GM23248 (cell line): ENCODE data around the gene RSPH3. TPM values are rescaled to one million over a fixed set of nuclear protein-coding genes. Genes with fewer than 3 reads are reported as not detected.

Experiments
- DNase-seq: peaks from one replicate; pipeline ENCODE4 v3.0.0-alpha.2; 2015
- H2AFZ ChIP-seq: fragments of 200-600 bp; sonication (generic); 2 replicates; pipeline ENCODE4 v1.6.1; 2016; ENCODE audit warnings: antibody characterized with exemption
- H3F3A ChIP-seq: fragments of 200-600 bp; sonication (generic); 2 replicates; pipeline ENCODE4 v1.6.1; 2016; ENCODE audit warnings: mild to moderate bottlenecking, antibody characterized with exemption, mixed run types; ENCODE audit not compliant: insufficient read depth
- H3K27ac ChIP-seq: fragments of 200-600 bp; sonication (generic); 2 replicates; pipeline ENCODE4 v1.5.1; 2016; ENCODE audit warnings: mild to moderate bottlenecking
- H3K27me3 ChIP-seq: fragments of 200-600 bp; sonication (generic); replicated peaks from 2 replicates; pipeline ENCODE4 v1.6.1; 2016; ENCODE audit warnings: mild to moderate bottlenecking; ENCODE audit not compliant: insufficient read depth
- H3K36me3 ChIP-seq: fragments of 200-600 bp; sonication (generic); 2 replicates; pipeline ENCODE4 v1.6.1; 2016; ENCODE audit warnings: low read depth, mild to moderate bottlenecking
- H3K4me1 ChIP-seq: fragments of 200-600 bp; sonication (generic); 2 replicates; pipeline ENCODE4 v1.6.1; 2016; ENCODE audit warnings: mild to moderate bottlenecking; ENCODE audit not compliant: insufficient read depth
- H3K4me2 ChIP-seq: fragments of 200-600 bp; sonication (generic); one replicate; pipeline ENCODE4 v1.6.1; 2016; ENCODE audit warnings: mild to moderate bottlenecking; ENCODE audit not compliant: unreplicated experiment
- H3K4me3 ChIP-seq: fragments of 200-600 bp; sonication (generic); 2 replicates; pipeline ENCODE4 v1.5.1; 2016; ENCODE audit warnings: mild to moderate bottlenecking
- H3K79me2 ChIP-seq: fragments of 200-600 bp; sonication (generic); 2 replicates; pipeline ENCODE4 v1.6.1; 2016; ENCODE audit warnings: mild to moderate bottlenecking; ENCODE audit not compliant: insufficient read depth
- H3K9ac ChIP-seq: fragments of 200-600 bp; sonication (generic); 2 replicates; pipeline ENCODE4 v1.6.1; 2016; ENCODE audit warnings: mild to moderate bottlenecking
- H3K9me2 ChIP-seq: fragments of 200-600 bp; sonication (generic); 2 replicates; pipeline ENCODE4 v1.6.1; 2016; ENCODE audit warnings: mixed run types, mild to moderate bottlenecking, moderate library complexity; ENCODE audit not compliant: insufficient read depth
- H3K9me3 ChIP-seq: fragments of 200-600 bp; sonication (generic); one replicate; pipeline ENCODE4 v1.6.1; 2017; ENCODE audit warnings: low read depth
- H4K20me1 ChIP-seq: fragments of 200-600 bp; sonication (generic); 2 replicates; pipeline ENCODE4 v1.6.0; 2016; ENCODE audit not compliant: insufficient read depth
- EZH2 ChIP-seq: fragments of 200-600 bp; sonication (generic); IDR thresholded peaks from 2 replicates; pipeline ENCODE4 v1.6.1; 2018; ENCODE audit warnings: antibody characterized with exemption, mild to moderate bottlenecking; ENCODE audit not compliant: insufficient read depth, poor library complexity, severe bottlenecking
- EZH2phosphoT487 ChIP-seq: fragments of 200-600 bp; sonication (generic); IDR thresholded peaks from 2 replicates; pipeline ENCODE4 v1.6.1; 2018; ENCODE audit warnings: antibody characterized with exemption, moderate library complexity, mild to moderate bottlenecking, low read depth; ENCODE audit not compliant: insufficient read depth
- WGBS, 2 experiments: methylation state at CpG; one replicate each; pipeline ENCODE4 v1.1.6; 2015 to 2017; ENCODE audit warnings: low lambda C conversion rate in 2 of 2, low coverage in 1 of 2; ENCODE audit errors: missing lambda C conversion rate in 2 of 2; 5-methylcytosine and 5-hydroxymethylcytosine counted together
- in situ Hi-C: fragments of 300-500 bp; cut with MboI; formaldehyde crosslinking; loops from 2 replicates; pipeline ENCODE4 v1.15.0; 2020
- polyA plus RNA-seq: library from polyadenylated mRNA; unstranded; fragments of >200 nt; fragmentation: Nextera tagmentation; extraction: Ambion mirVana; gene quantifications from 2 replicates; pipeline ENCODE4 v1.2.1, GENCODE V29; 2016
- total RNA-seq: library from RNA; depleted of rRNA; stranded (reverse); fragments of >200 nt; shearing (Covaris generic); gene quantifications from 2 replicates; pipeline ENCODE4 v1.2.3, GENCODE V29; 2014

RSPH3 gene
- total and polyA plus RNA-seq, 2 experiments from 2014 or later = 7.2 to 15.1 TPM

- Histone ChIP-seq H3K4me1 (no peaks in the 10 kb centered on the region), H3K9me2 (no peaks in the 10 kb centered on the region), H4K20me1 (no peaks in the 10 kb centered on the region), H3F3A (no peaks in the 10 kb centered on the region), H3K27me3 (no peaks in the 10 kb centered on the region), H3K9me3 (peaks cover 4% of the 10 kb centered on the region), H3K36me3 (no peaks in the 10 kb centered on the region), H3K4me3 (peak overlapping the region; percentile 66), H2AFZ (peak overlapping the region; percentile 90), H3K9ac (peak overlapping the region; percentile 31; the same call in 1 of the 2 replicates), H3K79me2 (no peaks in the 10 kb centered on the region), H3K4me2 (peak overlapping the region; percentile 67), H3K27ac (no peak overlapping the region)
- in situ Hi-C loops = no loop called here
- peak; percentile 16 for DNase-seq
- WGBS, 2 experiments = 24% methylated on average over 37 of the region's 37 CpGs
- TF ChIP-seq EZH2phosphoT487 (no peak), EZH2 (no peak)
Observed at GRCh38 chr6:158939255-158940159, 60.5 kb downstream of the RSPH3 start.

- peak overlapping the region; percentile 90 for H2AFZ ChIP-seq
- no peak overlapping the region for H3K27ac ChIP-seq
- no peaks in the 10 kb centered on the region for H3F3A ChIP-seq
- peaks cover 4% of the 10 kb centered on the region for H3K9me3 ChIP-seq
- in situ Hi-C loops = no loop called here
- peak; percentile 73 for DNase-seq
- 13 to 15% methylated on average over 16 to 23 of the region's 23 CpGs for WGBS, 2 experiments
- H4K20me1 ChIP-seq = no peaks in the 10 kb centered on the region
- no peaks in the 10 kb centered on the region for H3K4me1 ChIP-seq
- no peaks in the 10 kb centered on the region for H3K79me2 ChIP-seq
- H3K9ac ChIP-seq = peak overlapping the region; percentile 31; the same call in 1 of the 2 replicates
- peak overlapping the region; percentile 66 for H3K4me3 ChIP-seq
- no peaks in the 10 kb centered on the region for H3K36me3 ChIP-seq
- no peak for TF ChIP-seq EZH2phosphoT487
- no peak for TF ChIP-seq EZH2
- H3K27me3 ChIP-seq = no peaks in the 10 kb centered on the region
- no peaks in the 10 kb centered on the region for H3K9me2 ChIP-seq
- H3K4me2 ChIP-seq = peak overlapping the region; percentile 67
Observed at GRCh38 chr6:158938811-158939254, 61.2 kb downstream of the RSPH3 start.

GRCh38 chr6:158938220-158938619, 61.8 kb downstream of the RSPH3 start:
- H3K27ac ChIP-seq = no peak overlapping the region
- no peaks in the 10 kb centered on the region for H3K27me3 ChIP-seq
- in situ Hi-C loops = no loop called here
- H3K9me3 ChIP-seq = peaks cover 4% of the 10 kb centered on the region
- H3K4me3 ChIP-seq = no peak overlapping the region; the same call in 1 of the 2 replicates
- no peaks in the 10 kb centered on the region for H3K36me3 ChIP-seq
- H3F3A ChIP-seq = no peaks in the 10 kb centered on the region
- TF ChIP-seq EZH2phosphoT487 (no peak), EZH2 (no peak)
- no peak for DNase-seq
- no peaks in the 10 kb centered on the region for H4K20me1 ChIP-seq
- WGBS, 2 experiments = 72 to 74% methylated on average over 11 of the region's 11 CpGs
- H3K4me1 ChIP-seq = no peaks in the 10 kb centered on the region
- H2AFZ ChIP-seq = peak overlapping the region; percentile 90; the same call in 1 of the 2 replicates
- H3K9me2 ChIP-seq = no peaks in the 10 kb centered on the region
- no peak overlapping the region for H3K9ac ChIP-seq
- no peaks in the 10 kb centered on the region for H3K79me2 ChIP-seq
- peak overlapping the region; percentile 67 for H3K4me2 ChIP-seq

- H3K4me3 ChIP-seq = no peak overlapping the region
- no peaks in the 10 kb centered on the region for H4K20me1 ChIP-seq
- H3F3A ChIP-seq = no peaks in the 10 kb centered on the region
- DNase-seq = no peak
- no peak overlapping the region for H2AFZ ChIP-seq
- H3K4me2 ChIP-seq = no peak overlapping the region
- no peaks in the 10 kb centered on the region for H3K9me2 ChIP-seq
- H3K9me3 ChIP-seq = no peaks in the 10 kb centered on the region
- H3K4me1 ChIP-seq = no peaks in the 10 kb centered on the region
- no peaks in the 10 kb centered on the region for H3K36me3 ChIP-seq
- no peak overlapping the region for H3K27ac ChIP-seq
- in situ Hi-C loops = no loop called here
- no peaks in the 10 kb centered on the region for H3K27me3 ChIP-seq
- no peaks in the 10 kb centered on the region for H3K79me2 ChIP-seq
- H3K9ac ChIP-seq = no peak overlapping the region
- 90% methylated on average over 5 of the region's 5 CpGs for WGBS, 2 experiments
- TF ChIP-seq EZH2 = no peak
- no peak for TF ChIP-seq EZH2phosphoT487
Observed at GRCh38 chr6:158934157-158934556, 65.8 kb downstream of the RSPH3 start.
